Sigmoid colon (tissue), 4 donors: Measurements from ENCODE around the gene CFAP53.

Experiments used
- EP300 ChIP-seq, 4 donors: sonication (generic); formaldehyde crosslinking; IDR thresholded peaks; one replicate each; pipeline ENCODE4 v1.6.1; 2017; ENCODE audit warnings: antibody characterized with exemption in 4 of 4
- POLR2AphosphoS5 ChIP-seq, 4 donors: sonication (generic); formaldehyde crosslinking; IDR thresholded peaks; one replicate each; pipeline ENCODE4 v1.6.1; 2017; ENCODE audit warnings: antibody characterized with exemption in 4 of 4
- TF ChIP-seq, protein P1 (sequence below), 4 experiments: fragments of 450-650 bp in 3 of 4; fragments of 200-600 bp in 1 of 4; IDR thresholded peaks; one replicate each; pipeline ENCODE4 v1.5.1; 2016 to 2019; ENCODE audit warnings: antibody characterized with exemption in 4 of 4, mild to moderate bottlenecking in 3 of 4, moderate library complexity in 2 of 4

DNA sequence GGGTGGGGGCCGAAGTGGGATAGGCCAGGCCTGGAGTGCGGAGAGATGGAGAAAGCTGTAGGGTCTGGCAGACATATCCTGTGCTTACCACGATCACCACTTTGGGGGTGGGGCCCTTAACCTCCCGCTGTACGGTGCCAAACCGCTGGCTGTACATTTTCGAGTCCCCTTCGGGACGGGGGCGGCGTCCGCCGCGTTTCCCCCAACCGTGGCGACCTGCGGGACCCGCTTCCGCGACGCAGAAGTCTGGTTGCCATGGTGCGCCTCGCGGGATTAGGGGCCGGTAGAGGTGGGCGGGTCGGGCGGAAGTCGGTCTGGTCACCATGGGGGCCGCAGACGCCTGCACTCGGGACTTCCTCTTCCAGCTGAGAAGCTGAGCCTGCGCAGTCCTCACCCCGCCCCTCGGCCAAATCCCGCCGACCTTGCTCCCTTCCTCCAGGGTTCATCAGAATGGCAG, at the start of gene CFAP53:
- TF ChIP-seq, protein P1, sequence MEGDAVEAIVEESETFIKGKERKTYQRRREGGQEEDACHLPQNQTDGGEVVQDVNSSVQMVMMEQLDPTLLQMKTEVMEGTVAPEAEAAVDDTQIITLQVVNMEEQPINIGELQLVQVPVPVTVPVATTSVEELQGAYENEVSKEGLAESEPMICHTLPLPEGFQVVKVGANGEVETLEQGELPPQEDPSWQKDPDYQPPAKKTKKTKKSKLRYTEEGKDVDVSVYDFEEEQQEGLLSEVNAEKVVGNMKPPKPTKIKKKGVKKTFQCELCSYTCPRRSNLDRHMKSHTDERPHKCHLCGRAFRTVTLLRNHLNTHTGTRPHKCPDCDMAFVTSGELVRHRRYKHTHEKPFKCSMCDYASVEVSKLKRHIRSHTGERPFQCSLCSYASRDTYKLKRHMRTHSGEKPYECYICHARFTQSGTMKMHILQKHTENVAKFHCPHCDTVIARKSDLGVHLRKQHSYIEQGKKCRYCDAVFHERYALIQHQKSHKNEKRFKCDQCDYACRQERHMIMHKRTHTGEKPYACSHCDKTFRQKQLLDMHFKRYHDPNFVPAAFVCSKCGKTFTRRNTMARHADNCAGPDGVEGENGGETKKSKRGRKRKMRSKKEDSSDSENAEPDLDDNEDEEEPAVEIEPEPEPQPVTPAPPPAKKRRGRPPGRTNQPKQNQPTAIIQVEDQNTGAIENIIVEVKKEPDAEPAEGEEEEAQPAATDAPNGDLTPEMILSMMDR (IDR thresholded peaks at IDR 0.05): no peak
- TF ChIP-seq POLR2AphosphoS5 (IDR thresholded peaks at IDR 0.05) (peak in 3 of 4 donors; percentile 41 to 66 (median 60)), EP300 (IDR thresholded peaks at IDR 0.05) (no peak)
